Measurements from ENCODE around the gene HEPHL1.

Gene HEPHL1

GRCh38 chr11:94139416-94139815 lies 118.3 kb downstream of the HEPHL1 start:
- TF ChIP-seq REST (IDR thresholded peaks at IDR 0.05; ENCODE audit: insufficient read depth in 1 of 2, low read depth in 2 of 2, low read length in 2 of 2) (no peak), FOXP2 (optimal IDR thresholded peaks at IDR 0.05; ENCODE audit: borderline replicate concordance, extremely low read depth, extremely low read length, insufficient read depth) (no peak), TAF1 (IDR thresholded peaks at IDR 0.05; ENCODE audit: borderline replicate concordance, insufficient read depth, low read length) (no peak), SIN3A (IDR thresholded peaks at IDR 0.05; ENCODE audit: borderline replicate concordance, insufficient read depth, low read length) (no peak), POLR2AphosphoS5 (IDR thresholded peaks at IDR 0.05; ENCODE audit: low read depth, low read length) (no peak)

DNA sequence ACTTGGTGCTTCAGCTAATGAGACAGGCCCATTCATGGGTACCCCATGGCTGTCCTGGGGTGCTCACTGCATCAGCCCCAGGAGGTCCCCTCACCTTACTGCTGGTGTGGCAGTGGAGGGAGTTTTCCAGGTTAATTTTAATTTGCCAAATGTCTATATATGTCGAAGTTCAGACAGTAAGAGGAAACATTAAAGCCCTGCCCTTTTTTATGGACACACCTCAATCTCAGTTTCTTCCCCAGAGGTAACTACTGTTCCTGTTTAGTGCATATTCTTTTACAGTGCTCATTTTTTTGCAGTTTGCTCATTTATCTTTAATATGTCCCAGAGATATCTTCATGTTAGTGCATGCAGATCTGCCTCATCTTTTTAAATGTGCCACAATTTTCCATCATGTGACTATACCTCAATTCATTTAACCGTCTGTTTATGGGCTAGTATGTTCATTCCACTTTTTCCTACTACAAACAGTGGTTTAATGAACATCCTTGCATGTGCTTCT lies 119.1 kb downstream of the HEPHL1 start:
- TF ChIP-seq SIN3A (IDR thresholded peaks at IDR 0.05; ENCODE audit: borderline replicate concordance, insufficient read depth, low read length) (no peak), REST (IDR thresholded peaks at IDR 0.05; ENCODE audit: insufficient read depth in 1 of 2, low read depth in 2 of 2, low read length in 2 of 2) (no peak), POLR2AphosphoS5 (IDR thresholded peaks at IDR 0.05; ENCODE audit: low read depth, low read length) (no peak), FOXP2 (optimal IDR thresholded peaks at IDR 0.05; ENCODE audit: borderline replicate concordance, extremely low read depth, extremely low read length, insufficient read depth) (no peak), TAF1 (IDR thresholded peaks at IDR 0.05; ENCODE audit: borderline replicate concordance, insufficient read depth, low read length) (no peak)

GRCh38 chr11:94141511-94142307 lies 120.6 kb downstream of the HEPHL1 start:
- no peak for TF ChIP-seq TAF1 (IDR thresholded peaks at IDR 0.05; ENCODE audit: borderline replicate concordance, insufficient read depth, low read length)
- TF ChIP-seq SIN3A (IDR thresholded peaks at IDR 0.05; ENCODE audit: borderline replicate concordance, insufficient read depth, low read length) = no peak
- TF ChIP-seq FOXP2 (optimal IDR thresholded peaks at IDR 0.05; ENCODE audit: borderline replicate concordance, extremely low read depth, extremely low read length, insufficient read depth) = no peak
- no peak for TF ChIP-seq REST (IDR thresholded peaks at IDR 0.05; ENCODE audit: insufficient read depth in 1 of 2, low read depth in 2 of 2, low read length in 2 of 2)
- TF ChIP-seq POLR2AphosphoS5 (IDR thresholded peaks at IDR 0.05; ENCODE audit: low read depth, low read length) = no peak

- no peak for TF ChIP-seq SIN3A (IDR thresholded peaks at IDR 0.05; ENCODE audit: borderline replicate concordance, insufficient read depth, low read length)
- TF ChIP-seq REST (IDR thresholded peaks at IDR 0.05; ENCODE audit: insufficient read depth in 1 of 2, low read depth in 2 of 2, low read length in 2 of 2) = no peak
- no peak for TF ChIP-seq POLR2AphosphoS5 (IDR thresholded peaks at IDR 0.05; ENCODE audit: low read depth, low read length)
- no peak for TF ChIP-seq TAF1 (IDR thresholded peaks at IDR 0.05; ENCODE audit: borderline replicate concordance, insufficient read depth, low read length)
- no peak for TF ChIP-seq FOXP2 (optimal IDR thresholded peaks at IDR 0.05; ENCODE audit: borderline replicate concordance, extremely low read depth, extremely low read length, insufficient read depth)
These were observed 121.4 kb downstream of the HEPHL1 start for GRCh38 chr11:94142308-94143281.
